Measurements from ENCODE around the gene EME1.
A peak's percentile ranks its signal among the peaks of the same experiment; 100 is the strongest.
"Not testable (repeated sequence)": the region's sequence is repeated elsewhere in the genome, so short reads cannot be mapped to it uniquely, and the experiment has no call there.

Gene EME1, protein sequence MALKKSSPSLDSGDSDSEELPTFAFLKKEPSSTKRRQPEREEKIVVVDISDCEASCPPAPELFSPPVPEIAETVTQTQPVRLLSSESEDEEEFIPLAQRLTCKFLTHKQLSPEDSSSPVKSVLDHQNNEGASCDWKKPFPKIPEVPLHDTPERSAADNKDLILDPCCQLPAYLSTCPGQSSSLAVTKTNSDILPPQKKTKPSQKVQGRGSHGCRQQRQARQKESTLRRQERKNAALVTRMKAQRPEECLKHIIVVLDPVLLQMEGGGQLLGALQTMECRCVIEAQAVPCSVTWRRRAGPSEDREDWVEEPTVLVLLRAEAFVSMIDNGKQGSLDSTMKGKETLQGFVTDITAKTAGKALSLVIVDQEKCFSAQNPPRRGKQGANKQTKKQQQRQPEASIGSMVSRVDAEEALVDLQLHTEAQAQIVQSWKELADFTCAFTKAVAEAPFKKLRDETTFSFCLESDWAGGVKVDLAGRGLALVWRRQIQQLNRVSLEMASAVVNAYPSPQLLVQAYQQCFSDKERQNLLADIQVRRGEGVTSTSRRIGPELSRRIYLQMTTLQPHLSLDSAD

DNA sequence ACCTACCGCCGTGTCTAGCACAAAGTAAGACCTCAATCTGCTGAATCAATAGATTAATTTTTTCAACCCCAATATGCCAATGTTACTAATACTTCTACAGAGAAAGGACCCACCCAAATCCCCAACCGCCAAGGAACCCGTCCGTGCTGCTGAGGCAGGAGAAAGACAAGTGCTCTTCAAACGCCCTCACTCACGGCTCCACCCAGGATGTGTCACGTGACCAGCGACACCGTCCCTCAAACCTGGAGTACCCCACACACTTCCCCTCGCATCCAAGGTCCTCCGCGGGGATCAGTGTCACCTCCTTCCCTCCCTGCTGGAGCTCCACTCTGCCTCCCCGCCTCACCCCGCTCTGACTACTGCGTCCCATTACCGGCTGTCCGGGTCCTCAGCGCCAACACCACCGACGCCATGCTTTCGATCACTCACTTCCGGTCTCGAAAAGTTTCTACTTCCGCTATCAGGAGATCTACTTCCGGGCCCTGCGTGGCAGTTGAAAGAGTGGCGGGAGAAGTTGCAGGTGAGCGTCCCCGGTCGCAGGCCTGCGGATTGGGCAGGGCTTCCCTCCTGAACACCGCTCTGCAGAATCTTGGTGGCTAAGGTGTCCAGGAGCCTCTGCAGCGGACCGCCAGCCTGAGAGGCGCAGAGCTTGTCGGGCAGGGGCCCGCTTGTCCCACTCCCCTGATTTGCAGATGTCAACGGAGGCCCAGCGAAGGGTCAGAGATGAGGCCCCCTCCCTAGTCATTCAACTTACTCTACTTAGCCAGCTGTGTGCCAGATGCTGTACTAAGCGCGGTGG is at the start of gene EME1, which contains the start of gene MRPL27:
EME1 (plus strand) TSS at position 472 of the 799 bp plus-strand sequence. CDS start 1,980 bp downstream, outside the sequence.
MRPL27 (minus strand) TSS at position 427 of the 799 bp plus-strand sequence; CDS start at position 413, 14 bp downstream.
- Histone ChIP-seq H3K4me3 (peak within 1 kb of the TSS; percentile 80), H3K27me3 (ENCODE audit: low read depth) (no peaks in the 10 kb centered on the region), H3K9me3 (no peaks in the 10 kb centered on the region), H3K36me3 (replicated peaks) (peaks cover 50% of the 10 kb centered on the region), H3K4me1 (peaks cover 4% of the 10 kb centered on the region; the same call in 1 of the 2 replicates)
- peak; percentile 88 to 89 for DNase-seq (ENCODE audit: low spot score in 2 of 2)
- in situ Hi-C loops (cut with MboI; ENCODE audit: low sequenced_read_pairs) = no loop called here

DNA sequence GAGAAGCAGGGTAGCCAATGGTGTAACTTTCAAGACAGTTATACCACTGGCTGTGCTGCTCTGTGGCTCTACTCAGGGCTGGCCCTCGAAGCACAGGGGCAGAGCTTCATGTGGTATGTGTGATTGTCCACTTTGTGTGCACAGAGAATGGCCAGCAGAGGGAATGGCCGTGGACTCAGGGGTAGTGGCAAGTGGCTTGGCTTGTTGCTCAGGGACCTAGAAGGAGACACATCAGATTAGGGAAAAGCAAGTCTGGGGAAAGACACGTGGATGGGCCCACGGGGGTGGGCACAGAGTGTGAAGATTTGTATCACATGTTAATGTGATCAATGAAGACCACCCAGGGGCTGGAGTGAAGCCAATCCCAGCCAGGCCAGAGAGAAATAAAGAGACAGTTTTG is 47.1 kb upstream of the EME1 start:
- H3K4me1 ChIP-seq = no peaks in the 10 kb centered on the region
- no peaks in the 10 kb centered on the region for H3K36me3 ChIP-seq (replicated peaks)
- in situ Hi-C loops (cut with MboI; ENCODE audit: low sequenced_read_pairs) = no loop called here
- no peak for DNase-seq (ENCODE audit: low spot score in 2 of 2)
- no peaks in the 10 kb centered on the region for H3K9me3 ChIP-seq
- H3K27me3 ChIP-seq (ENCODE audit: low read depth) = no peaks in the 10 kb centered on the region
- H3K4me3 ChIP-seq = no peak overlapping the region

DNA sequence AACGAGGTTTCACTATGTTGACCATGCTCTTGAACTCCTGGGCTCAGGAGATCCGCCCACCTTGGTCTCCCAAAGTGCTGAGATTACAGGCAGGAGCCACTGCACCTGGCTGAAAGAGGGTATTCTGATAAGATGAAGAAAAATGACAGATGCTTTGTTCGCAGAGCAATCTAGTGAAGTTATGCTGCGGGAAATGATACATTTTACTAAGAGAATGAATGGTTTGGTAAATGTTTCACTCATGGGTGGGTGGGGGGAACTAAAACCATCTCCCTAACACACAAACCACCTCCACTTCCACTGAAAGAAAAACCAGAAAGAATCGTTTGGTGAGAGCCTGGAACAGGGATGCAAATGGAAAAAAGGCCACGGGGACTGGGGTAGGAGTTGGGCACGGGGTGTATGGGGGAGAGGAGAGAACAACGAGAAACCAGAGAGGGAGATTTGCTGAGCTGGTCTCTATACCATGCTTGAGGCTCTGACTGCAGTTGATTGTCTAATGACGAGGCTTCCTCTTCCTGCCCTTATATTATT is 46.1 kb upstream of the EME1 start:
- in situ Hi-C loops (cut with MboI; ENCODE audit: low sequenced_read_pairs) = no loop called here
- Histone ChIP-seq H3K4me3 (no peak overlapping the region), H3K4me1 (no peaks in the 10 kb centered on the region), H3K27me3 (ENCODE audit: low read depth) (no peaks in the 10 kb centered on the region), H3K9me3 (no peaks in the 10 kb centered on the region), H3K36me3 (replicated peaks) (no peaks in the 10 kb centered on the region)
- no peak for DNase-seq (ENCODE audit: low spot score in 2 of 2)

DNA sequence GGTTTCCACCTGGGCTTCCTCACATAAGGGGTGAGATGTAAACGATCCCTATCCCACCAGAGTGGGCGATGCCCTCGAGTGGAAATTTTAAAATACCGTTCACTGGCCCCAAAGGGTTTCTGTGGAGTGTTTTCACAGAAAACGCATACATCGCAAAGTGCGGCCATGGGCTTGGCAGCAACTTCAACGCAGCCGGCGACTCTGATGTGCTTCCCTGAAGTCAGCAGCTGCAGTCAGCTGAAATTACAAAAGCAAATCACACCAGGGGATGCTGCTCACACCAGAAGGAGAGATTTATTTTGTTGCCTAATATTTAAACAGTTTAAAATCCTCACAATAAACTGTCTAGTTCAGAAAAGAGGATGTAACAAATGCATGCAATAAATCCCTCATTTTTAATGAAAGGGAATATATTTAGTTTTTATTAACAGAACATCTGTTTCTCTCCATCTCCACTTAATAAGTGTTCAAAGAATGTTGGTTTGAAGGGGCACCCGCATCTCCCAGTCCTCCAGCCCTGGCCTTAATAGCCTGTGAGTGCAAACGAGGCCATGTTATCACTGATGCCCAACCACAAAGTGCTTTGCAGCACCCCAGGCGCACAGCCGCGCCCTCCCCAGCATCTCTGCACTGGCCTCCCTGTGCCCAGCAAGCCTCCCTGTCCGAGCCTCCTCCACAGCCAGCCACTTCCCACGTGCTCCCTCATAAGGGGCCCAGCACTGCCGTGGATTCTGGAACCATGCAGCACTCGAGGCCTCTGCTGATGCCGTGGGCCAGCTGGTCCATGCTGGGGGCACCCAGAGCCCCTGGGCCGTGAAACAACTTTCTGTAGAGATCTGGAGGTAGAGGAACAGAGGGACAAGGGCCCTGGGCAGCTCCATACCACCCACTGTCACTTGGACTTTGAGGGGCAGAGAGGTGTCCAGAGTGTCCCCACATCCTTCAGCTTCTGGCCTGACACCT is 44.4 kb upstream of the EME1 start:
- in situ Hi-C loops (cut with MboI; ENCODE audit: low sequenced_read_pairs) = no loop called here
- Histone ChIP-seq H3K36me3 (replicated peaks) (no peaks in the 10 kb centered on the region), H3K9me3 (no peaks in the 10 kb centered on the region), H3K4me1 (no peaks in the 10 kb centered on the region), H3K4me3 (no peak overlapping the region), H3K27me3 (ENCODE audit: low read depth) (no peaks in the 10 kb centered on the region)
- DNase-seq (ENCODE audit: low spot score in 2 of 2) = no peak

DNA sequence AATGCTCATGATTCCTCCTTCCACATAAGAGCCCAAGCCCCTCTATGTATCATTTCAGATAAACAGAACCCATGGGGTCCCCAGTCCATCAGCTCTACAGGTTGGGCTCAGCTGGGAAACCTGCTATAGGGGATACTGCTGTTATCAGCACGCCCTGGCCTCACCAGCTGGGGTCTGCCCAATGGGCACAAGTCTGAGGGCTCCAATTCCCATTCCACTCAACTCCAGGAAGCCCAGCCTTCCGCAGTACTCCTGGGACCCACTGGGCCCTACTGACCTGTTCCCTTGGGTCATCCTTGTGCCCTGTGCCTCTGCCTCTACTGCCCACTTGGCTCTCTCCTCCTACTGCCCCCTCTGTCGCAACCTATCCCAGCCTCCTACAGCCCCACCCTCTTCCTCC is 43.3 kb upstream of the EME1 start:
- no peaks in the 10 kb centered on the region for H3K36me3 ChIP-seq (replicated peaks)
- DNase-seq (ENCODE audit: low spot score in 2 of 2) = no peak
- H3K4me3 ChIP-seq = no peak overlapping the region
- H3K4me1 ChIP-seq = no peaks in the 10 kb centered on the region
- H3K27me3 ChIP-seq (ENCODE audit: low read depth) = no peaks in the 10 kb centered on the region
- no peaks in the 10 kb centered on the region for H3K9me3 ChIP-seq
- in situ Hi-C loops (cut with MboI; ENCODE audit: low sequenced_read_pairs) = no loop called here

DNA sequence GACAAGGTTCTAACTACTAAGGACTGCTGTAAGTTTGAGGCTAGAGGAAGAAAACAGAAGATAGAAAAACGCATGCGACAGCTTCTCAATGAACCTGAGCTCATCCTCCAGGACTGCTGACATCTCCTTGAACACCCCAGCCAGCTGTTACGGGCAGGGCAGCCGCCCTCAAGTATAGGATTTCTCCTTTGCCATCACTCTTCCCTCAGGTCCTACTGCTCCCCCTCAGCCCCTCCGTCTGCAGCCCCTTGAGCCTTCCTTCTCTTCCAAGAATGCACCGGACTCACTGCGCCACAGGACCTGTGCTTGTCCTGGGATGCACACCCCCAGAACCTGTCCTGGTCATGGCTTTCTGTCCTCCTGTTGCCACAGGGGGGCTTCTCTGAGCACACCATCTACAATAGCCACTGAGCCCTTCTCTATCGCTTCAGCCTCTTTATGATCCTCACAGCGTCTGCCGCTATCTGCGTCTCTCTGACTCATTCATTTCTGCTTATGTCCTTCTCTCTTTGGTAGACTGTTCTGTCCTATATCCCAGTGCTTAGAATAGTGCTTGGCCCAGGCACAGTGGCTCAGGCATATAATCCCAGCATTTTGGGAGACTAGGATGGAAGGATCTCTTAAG is 42.8 kb upstream of the EME1 start:
- no peaks in the 10 kb centered on the region for H3K9me3 ChIP-seq
- no peaks in the 10 kb centered on the region for H3K27me3 ChIP-seq (ENCODE audit: low read depth)
- in situ Hi-C loops (cut with MboI; ENCODE audit: low sequenced_read_pairs) = no loop called here
- no peaks in the 10 kb centered on the region for H3K36me3 ChIP-seq (replicated peaks)
- H3K4me3 ChIP-seq = no peak overlapping the region
- no peak for DNase-seq (ENCODE audit: low spot score in 2 of 2)
- no peaks in the 10 kb centered on the region for H3K4me1 ChIP-seq

DNA sequence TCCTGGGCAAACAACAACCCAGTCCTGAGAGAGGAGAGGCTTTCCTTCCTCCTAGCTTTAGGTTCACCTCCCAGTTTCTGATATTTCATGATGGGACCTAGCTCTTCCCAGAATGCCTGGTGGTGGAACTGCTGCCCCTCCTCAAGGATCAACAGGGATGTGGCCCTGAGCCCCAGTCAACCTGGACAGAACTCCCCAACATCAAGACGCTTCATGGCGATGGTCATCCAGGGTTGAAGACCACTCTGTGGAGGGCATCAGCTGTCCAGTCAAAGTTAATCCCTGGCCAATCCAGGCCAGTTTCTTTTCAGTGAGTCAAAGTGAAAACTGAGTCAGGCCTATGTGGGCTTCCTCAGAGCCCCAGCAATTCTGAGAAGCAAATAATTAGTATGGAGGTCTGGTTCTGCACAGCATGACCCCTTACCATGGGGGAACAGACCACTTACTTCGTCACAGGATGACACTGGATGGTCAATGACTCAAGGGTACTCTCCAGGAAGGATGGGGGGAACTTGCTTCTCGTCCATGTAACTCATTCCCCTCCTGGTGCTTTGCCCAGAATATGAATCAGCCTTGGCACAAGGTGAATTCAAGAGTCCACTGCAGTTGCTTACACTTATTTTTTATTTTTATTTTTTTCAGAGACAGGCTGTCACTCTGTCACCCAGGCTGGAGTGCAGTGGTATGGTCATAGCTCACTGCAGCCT is 41.8 kb upstream of the EME1 start:
- DNase-seq (ENCODE audit: low spot score in 2 of 2) = no peak
- Histone ChIP-seq H3K9me3 (no peaks in the 10 kb centered on the region), H3K27me3 (ENCODE audit: low read depth) (peaks cover 3% of the 10 kb centered on the region; the same call in 1 of the 2 replicates), H3K4me1 (no peaks in the 10 kb centered on the region), H3K36me3 (replicated peaks) (no peaks in the 10 kb centered on the region), H3K4me3 (no peak overlapping the region)
- in situ Hi-C loops (cut with MboI; ENCODE audit: low sequenced_read_pairs) = no loop called here

DNA sequence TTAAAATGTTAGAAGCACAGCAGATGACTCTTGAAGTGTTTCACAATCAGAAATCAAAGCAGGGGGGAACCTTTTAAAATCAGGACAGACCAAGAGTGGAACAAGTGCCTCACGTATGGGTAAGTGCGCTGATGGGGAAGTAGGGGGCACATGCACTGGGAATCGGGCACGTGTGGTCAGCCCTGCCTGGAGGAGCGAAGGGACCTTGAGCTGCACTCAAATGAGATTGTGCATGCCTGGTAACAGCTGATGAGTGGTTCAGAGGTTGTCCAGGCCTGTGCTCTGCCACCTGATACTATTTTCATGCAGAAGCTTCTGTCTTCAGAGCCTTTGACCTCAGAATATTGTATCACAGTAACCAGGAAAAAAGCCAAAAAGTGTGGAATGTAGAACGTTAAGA is 40.8 kb upstream of the EME1 start:
- H3K4me3 ChIP-seq = no peak overlapping the region
- no peaks in the 10 kb centered on the region for H3K36me3 ChIP-seq (replicated peaks)
- H3K9me3 ChIP-seq = no peaks in the 10 kb centered on the region
- DNase-seq (ENCODE audit: low spot score in 2 of 2) = no peak
- in situ Hi-C loops (cut with MboI; ENCODE audit: low sequenced_read_pairs) = no loop called here
- no peaks in the 10 kb centered on the region for H3K4me1 ChIP-seq
- peaks cover 4% of the 10 kb centered on the region; the same call in 1 of the 2 replicates for H3K27me3 ChIP-seq (ENCODE audit: low read depth)

DNA sequence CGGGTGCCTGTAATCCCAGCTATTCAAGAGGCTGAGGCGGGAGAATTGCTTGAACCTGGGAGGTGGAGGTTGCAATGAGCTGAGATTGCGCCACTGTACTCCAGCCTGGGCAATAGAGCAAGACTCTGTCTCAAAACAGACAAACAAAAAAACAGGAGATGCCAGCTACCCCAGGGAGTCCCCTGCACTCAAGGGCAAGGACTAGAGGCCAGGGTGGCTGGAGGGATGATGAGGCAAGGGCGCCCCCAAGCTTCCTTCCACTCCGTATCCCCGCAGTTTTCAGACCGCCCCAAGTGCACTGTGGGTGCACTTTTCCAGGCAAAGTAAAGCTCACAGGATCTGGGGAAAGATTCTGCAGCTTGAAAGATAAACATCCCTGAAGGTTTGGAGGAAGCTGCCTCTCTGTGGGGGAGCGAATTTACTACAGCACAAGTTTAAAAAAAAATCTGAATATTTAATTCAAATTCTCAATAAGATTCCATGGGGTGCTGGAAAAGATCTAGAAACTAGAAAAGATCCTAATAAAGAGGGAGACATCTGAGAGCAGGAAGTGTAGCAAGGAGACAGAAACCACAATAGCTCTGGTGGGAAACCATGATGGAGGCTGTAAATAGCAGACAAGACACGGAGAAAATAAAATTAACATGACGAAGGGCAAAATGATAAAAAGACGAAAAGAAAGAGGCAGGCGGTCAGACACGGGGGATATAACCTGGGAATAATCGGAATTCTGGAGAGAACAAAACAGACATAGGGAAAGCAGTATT is 39.6 kb upstream of the EME1 start:
- in situ Hi-C loops (cut with MboI; ENCODE audit: low sequenced_read_pairs); H3K36me3 ChIP-seq (replicated peaks); H3K9me3 ChIP-seq; H3K4me3 ChIP-seq; H3K4me1 ChIP-seq; H3K27me3 ChIP-seq (ENCODE audit: low read depth); DNase-seq (ENCODE audit: low spot score in 2 of 2): not testable (repeated sequence)

DNA sequence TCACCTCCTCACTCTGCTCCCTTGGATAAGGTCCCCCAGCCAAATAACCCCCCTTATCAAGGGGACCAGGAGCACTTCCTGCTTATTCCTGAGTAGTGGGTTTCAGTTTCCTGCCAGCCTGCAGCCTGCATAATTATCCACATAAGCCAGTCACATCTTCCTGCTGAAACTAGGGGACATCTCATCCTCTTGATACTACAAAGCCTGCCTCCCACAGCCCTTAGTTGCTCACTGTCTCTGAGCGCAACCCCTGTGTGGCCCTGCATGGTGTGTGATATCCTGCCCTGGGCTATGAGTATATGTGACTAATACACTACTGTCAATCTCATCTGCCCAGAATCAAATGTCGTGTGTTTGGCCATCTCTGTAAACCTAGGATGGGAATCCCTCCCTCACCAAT is 35.1 kb upstream of the EME1 start:
- no peak for DNase-seq (ENCODE audit: low spot score in 2 of 2)
- Histone ChIP-seq H3K27me3 (ENCODE audit: low read depth) (peaks cover 4% of the 10 kb centered on the region; the same call in 1 of the 2 replicates), H3K4me3 (no peak overlapping the region), H3K4me1 (no peaks in the 10 kb centered on the region), H3K36me3 (replicated peaks) (no peaks in the 10 kb centered on the region), H3K9me3 (0 out of 2 replicates have a peak, but pooled peaks cover 6% of the 10 kb centered on the region)
- in situ Hi-C loops (cut with MboI; ENCODE audit: low sequenced_read_pairs) = no loop called here

DNA sequence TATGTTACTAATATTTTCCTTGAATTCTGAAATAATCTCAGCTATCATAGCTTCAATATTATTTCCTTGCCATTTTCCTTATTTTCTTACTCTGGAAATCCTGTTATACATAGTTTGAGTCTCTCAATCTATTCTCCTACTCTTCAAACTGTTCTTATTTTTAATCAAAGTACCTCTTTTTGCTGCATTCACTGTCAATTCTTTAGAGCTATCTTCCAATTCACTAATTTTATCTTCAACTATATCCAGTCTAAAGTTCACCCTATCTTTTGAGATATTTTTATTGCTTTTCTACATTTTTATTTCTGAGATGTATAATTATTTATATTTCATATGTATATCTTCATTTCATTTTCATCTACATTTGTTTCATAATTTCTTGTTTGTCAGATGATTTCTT is 34.4 kb upstream of the EME1 start:
- no peak overlapping the region for H3K4me3 ChIP-seq
- no peaks in the 10 kb centered on the region for H3K36me3 ChIP-seq (replicated peaks)
- H3K9me3 ChIP-seq = 0 out of 2 replicates have a peak, but pooled peaks cover 6% of the 10 kb centered on the region
- in situ Hi-C loops (cut with MboI; ENCODE audit: low sequenced_read_pairs) = no loop called here
- H3K27me3 ChIP-seq (ENCODE audit: low read depth) = peaks cover 4% of the 10 kb centered on the region; the same call in 1 of the 2 replicates
- no peaks in the 10 kb centered on the region for H3K4me1 ChIP-seq
- DNase-seq (ENCODE audit: low spot score in 2 of 2) = no peak

Data from HAP-1 (cell line).